Left lung (tissue), 14 donors: ENCODE data around the gene NOX3. TPM values are rescaled to one million over a fixed set of nuclear protein-coding genes. Genes with fewer than 3 reads are reported as not detected.

Experiments
- ATAC-seq: fragments of 200-7000 bp; cut with Tn5 transposase; one replicate; pipeline ENCODE4 v1.9.1; 2020; ENCODE audit warnings: moderate library complexity
- DNase-seq, 4 donors: peaks; one replicate each; pipeline ENCODE4 v3.0.0-alpha.2; 2013 to 2020
- H3K27ac ChIP-seq, 2 donors: fragments of 200-600 bp; sonication (generic) in 1 of 2; one replicate each; pipeline versions ENCODE4 v1.5.0 to v1.8.0; 2020 to 2021
- H3K27me3 ChIP-seq, 2 donors: fragments of 200-600 bp; sonication (generic) in 1 of 2; one replicate each; pipeline versions ENCODE4 v1.5.0 to v1.8.0; 2020 to 2021
- H3K36me3 ChIP-seq, 2 donors: fragments of 200-600 bp; sonication (generic) in 1 of 2; one replicate each; pipeline versions ENCODE4 v1.5.0 to v1.8.0; 2020 to 2021
- H3K4me1 ChIP-seq, 2 donors: fragments of 200-600 bp; one replicate each; pipeline ENCODE4 v1.8.0; 2021
- H3K4me3 ChIP-seq, 2 donors: fragments of 200-600 bp; sonication (generic) in 1 of 2; one replicate each; pipeline versions ENCODE4 v1.5.0 to v1.8.0; 2020 to 2021; ENCODE audit warnings: mild to moderate bottlenecking in 1 of 2
- H3K9me3 ChIP-seq, 2 donors: fragments of 200-600 bp; sonication (generic) in 1 of 2; one replicate each; pipeline versions ENCODE4 v1.5.0 to v1.8.0; 2020 to 2021
- intact Hi-C, 2 donors: fragments of 100-400 bp; cut with DNase I; formaldehyde crosslinking; loops; one replicate each; pipeline versions ENCODE4 v1.11.2 to v1.14.2; 2022
- long read RNA-seq, 12 donors: library from polyadenylated mRNA in 2 of 12; unstranded in 2 of 12; transcript quantifications; one replicate each; pipeline ENCODE4 v2.0.0 and lab custom pipeline, GENCODE V29; 2019 to 2026
- polyA plus RNA-seq, 6 donors: library from polyadenylated mRNA; unstranded; fragments of 120-200 nt; gene quantifications; one replicate each; pipeline ENCODE4 v1.2.1, GENCODE V29; 2013; ENCODE audit not compliant: insufficient read length in 6 of 6
- total RNA-seq, 2 donors: library from RNA; stranded (reverse); fragmentation: NEBNext Ultra II Directional; extraction: Animal tissue kit (Norgen Biotek cat#: 25700); gene quantifications; one replicate each; pipeline ENCODE4 v1.2.1, GENCODE V29; 2021
- TF ChIP-seq, protein P1 (sequence below), 2 donors: fragments of 200-600 bp; sonication (generic) in 1 of 2; IDR thresholded peaks; one replicate each; pipeline versions ENCODE4 v1.5.0 to v1.8.0; 2021; ENCODE audit warnings: antibody characterized with exemption in 2 of 2
- donor health status: DM: no; HTN: yes; CAD: no.
- donor health status: DM: no; HTN: no; CAD: no.

NOX3 gene, protein sequence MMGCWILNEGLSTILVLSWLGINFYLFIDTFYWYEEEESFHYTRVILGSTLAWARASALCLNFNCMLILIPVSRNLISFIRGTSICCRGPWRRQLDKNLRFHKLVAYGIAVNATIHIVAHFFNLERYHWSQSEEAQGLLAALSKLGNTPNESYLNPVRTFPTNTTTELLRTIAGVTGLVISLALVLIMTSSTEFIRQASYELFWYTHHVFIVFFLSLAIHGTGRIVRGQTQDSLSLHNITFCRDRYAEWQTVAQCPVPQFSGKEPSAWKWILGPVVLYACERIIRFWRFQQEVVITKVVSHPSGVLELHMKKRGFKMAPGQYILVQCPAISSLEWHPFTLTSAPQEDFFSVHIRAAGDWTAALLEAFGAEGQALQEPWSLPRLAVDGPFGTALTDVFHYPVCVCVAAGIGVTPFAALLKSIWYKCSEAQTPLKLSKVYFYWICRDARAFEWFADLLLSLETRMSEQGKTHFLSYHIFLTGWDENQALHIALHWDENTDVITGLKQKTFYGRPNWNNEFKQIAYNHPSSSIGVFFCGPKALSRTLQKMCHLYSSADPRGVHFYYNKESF
- total RNA-seq (not detected), polyA plus RNA-seq (not detected)
- long read RNA-seq, donor 1 = 0 reads
- long read RNA-seq, donor 2 = 0 reads
- long read RNA-seq, donor 3 = 0 reads
- long read RNA-seq, donor 4 = 0 reads
- long read RNA-seq, donor 5 = 0 reads
- long read RNA-seq, donor 6 = 0 reads
- long read RNA-seq, donor 7 = 0 reads
- long read RNA-seq, donor 8 = 0 reads
- long read RNA-seq, donor 9 = 0 reads
- long read RNA-seq, donor 10 = 0 reads
- long read RNA-seq, donor 11 = 0 reads
- long read RNA-seq, donor 12 = 0 reads

DNA sequence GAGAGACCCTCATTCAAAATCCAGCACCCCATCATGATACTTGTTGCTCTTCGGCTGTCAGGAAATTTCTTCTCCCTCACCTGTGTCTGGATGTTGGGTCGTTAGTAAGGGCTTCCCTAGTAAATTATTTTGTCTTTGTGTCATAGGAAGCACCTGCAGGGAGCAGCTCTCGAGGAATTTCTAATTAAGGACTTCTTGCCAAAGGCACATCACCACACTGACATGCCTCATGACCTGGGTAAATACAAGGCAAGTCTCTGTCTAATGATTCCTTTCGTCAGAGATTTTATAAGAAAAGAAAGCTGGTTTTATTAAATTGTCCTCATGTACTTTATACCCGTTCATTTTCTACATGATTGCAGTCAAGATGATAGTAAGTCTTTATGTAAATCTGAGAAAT is at the start of gene NOX3:
Gene NOX3 (minus strand): TSS at position 74 of the 400 bp plus-strand sequence. CDS start 39 bp downstream, at position 35.
- intact Hi-C loops = no loop called here
- H3K4me3 ChIP-seq = no peak within 1 kb of the TSS
- no peak within 1 kb of the TSS for H3K27ac ChIP-seq
- no peaks in the 10 kb centered on the region for H3K36me3 ChIP-seq
- no peak for ATAC-seq
- no peaks in the 10 kb centered on the region for H3K27me3 ChIP-seq
- TF ChIP-seq, protein P1, sequence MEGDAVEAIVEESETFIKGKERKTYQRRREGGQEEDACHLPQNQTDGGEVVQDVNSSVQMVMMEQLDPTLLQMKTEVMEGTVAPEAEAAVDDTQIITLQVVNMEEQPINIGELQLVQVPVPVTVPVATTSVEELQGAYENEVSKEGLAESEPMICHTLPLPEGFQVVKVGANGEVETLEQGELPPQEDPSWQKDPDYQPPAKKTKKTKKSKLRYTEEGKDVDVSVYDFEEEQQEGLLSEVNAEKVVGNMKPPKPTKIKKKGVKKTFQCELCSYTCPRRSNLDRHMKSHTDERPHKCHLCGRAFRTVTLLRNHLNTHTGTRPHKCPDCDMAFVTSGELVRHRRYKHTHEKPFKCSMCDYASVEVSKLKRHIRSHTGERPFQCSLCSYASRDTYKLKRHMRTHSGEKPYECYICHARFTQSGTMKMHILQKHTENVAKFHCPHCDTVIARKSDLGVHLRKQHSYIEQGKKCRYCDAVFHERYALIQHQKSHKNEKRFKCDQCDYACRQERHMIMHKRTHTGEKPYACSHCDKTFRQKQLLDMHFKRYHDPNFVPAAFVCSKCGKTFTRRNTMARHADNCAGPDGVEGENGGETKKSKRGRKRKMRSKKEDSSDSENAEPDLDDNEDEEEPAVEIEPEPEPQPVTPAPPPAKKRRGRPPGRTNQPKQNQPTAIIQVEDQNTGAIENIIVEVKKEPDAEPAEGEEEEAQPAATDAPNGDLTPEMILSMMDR (IDR thresholded peaks at IDR 0.05) = no peak
- no peaks in the 10 kb centered on the region for H3K4me1 ChIP-seq
- no peak for DNase-seq
- H3K9me3 ChIP-seq = no peaks in the 10 kb centered on the region

DNA sequence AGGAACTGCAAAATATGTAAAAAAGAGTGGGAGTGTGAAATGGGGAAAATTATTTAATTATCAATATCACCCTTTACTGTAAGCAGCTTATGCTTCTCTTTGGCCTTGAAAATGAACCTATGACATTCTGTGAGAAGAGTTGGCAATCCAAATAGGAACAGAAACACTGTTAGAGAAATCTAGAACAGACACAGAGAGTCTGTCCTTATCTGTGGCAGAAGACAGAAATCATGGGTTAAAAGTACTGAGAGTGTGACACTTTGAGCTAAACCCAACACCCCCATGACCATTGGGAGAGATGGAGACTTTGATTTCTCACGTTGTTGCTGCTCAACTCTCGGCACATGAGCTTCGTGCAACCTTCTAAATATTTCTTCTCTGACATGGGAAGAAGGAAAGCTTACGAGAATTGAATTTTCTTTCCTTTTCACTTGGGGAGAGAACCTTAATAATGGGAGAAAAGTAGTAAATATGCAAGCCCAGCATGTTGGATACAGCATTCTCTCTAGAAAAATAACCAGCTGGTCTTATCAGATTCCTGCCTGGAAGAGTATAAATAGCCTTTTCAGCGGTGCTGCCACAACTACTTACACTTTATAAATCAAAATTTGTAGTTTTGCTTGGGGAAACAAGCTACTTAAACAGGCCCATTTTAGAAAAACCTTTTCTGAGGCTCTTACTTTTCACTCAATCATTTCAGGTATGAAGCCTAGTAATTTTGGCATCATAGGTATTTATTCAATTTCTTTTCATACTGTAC is 49.4 kb upstream of the NOX3 start:
- no peaks in the 10 kb centered on the region for H3K27me3 ChIP-seq
- no peaks in the 10 kb centered on the region for H3K36me3 ChIP-seq
- peaks cover 0 to 5% of the 10 kb centered on the region in 2 donors for H3K9me3 ChIP-seq
- H3K4me3 ChIP-seq = no peak overlapping the region
- TF ChIP-seq, protein P1 (IDR thresholded peaks at IDR 0.05) = no peak
- intact Hi-C loops = no loop called here
- DNase-seq (no peak), ATAC-seq (no peak)
- H3K4me1 ChIP-seq = no peaks in the 10 kb centered on the region
- peak overlapping the region in 1 of 2 donors; percentile 33 for H3K27ac ChIP-seq

DNA sequence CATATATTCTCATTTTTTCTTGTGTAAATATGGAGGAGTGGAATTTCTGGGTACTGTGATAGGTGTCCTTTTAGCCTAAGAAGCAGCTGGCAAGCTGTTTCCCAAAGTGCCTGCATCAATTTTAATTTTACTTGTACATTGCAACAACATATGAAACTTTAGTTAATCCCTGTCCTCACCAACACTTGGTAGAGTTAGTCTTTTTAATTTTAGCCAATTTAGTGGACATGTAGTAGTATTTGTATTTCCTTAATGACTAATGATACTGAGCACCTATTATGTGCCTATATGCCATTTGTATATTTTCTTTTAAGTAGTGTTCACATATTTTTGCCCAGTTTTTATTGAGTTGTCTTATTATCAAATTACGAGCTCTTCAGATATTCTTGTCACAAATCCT is 46.8 kb upstream of the NOX3 start:
- H3K4me3 ChIP-seq = no peak overlapping the region
- DNase-seq (no peak), ATAC-seq (no peak)
- intact Hi-C loops = no loop called here
- H3K27ac ChIP-seq = no peak overlapping the region
- no peaks in the 10 kb centered on the region for H3K27me3 ChIP-seq
- no peaks in the 10 kb centered on the region for H3K36me3 ChIP-seq
- H3K9me3 ChIP-seq = peaks cover 0 to 5% of the 10 kb centered on the region in 2 donors
- TF ChIP-seq, protein P1 (IDR thresholded peaks at IDR 0.05) = no peak
- H3K4me1 ChIP-seq = no peaks in the 10 kb centered on the region

DNA sequence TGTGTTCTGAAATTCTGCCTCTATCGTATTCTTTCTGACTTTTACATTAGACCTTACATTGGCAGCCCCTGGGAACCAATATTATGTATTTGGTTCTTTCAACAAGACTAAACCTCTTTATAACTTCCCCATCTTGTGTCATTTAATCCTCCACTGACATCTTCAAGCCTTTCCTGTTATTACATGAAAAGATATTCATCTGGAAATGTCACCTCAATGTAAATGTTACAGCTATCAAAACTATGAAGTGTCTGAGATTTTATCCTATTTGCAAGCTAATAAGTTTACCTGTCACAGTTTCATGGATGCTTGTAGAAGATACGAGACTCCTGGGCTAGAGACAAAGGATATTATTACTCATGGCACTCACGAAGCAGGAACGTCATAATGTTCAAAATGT is 43.9 kb upstream of the NOX3 start:
- Histone ChIP-seq H3K9me3 (peaks cover 0 to 5% of the 10 kb centered on the region in 2 donors), H3K36me3 (no peaks in the 10 kb centered on the region), H3K4me3 (no peak overlapping the region), H3K4me1 (peaks cover 0 to 10% of the 10 kb centered on the region in 2 donors), H3K27me3 (no peaks in the 10 kb centered on the region), H3K27ac (no peak overlapping the region)
- ATAC-seq (no peak), DNase-seq (no peak)
- TF ChIP-seq, protein P1 (IDR thresholded peaks at IDR 0.05) = no peak
- intact Hi-C loops = no loop called here
